GM12878 (cell line): Measurements from ENCODE around the gene CYS1. TPM values are rescaled to one million over a fixed set of nuclear protein-coding genes. Genes with fewer than 3 reads are reported as not detected.

Experiments
- ATAC-seq: fragments of 200-7000 bp; cut with Tn5 transposase; 3 replicates; pipeline ENCODE4 v1.9.1; 2020; ENCODE audit warnings: mild to moderate bottlenecking, moderate library complexity
- BruUV-seq: library from RNA; stranded (reverse); fragments of 400-500 nt; replicated peaks from 2 replicates; lab custom pipeline; 2021; lab: Mats Ljungman, UMichigan
- CTCF ChIA-PET: fragments of 300-600 bp; sonication (Branson Sonifier 250); formaldehyde crosslinking; extraction: SDS; loops from one replicate; lab custom pipeline; 2021; ENCODE audit warnings: inconsistent platforms; lab: Yijun Ruan, JAX
- POLR2A ChIA-PET: fragments of 350-600 bp; formaldehyde crosslinking; extraction: SDS; loops from one replicate; lab custom pipeline; 2021; ENCODE audit warnings: inconsistent platforms; lab: Charles Lee
- RAD21 ChIA-PET: fragments of 300-600 bp; sonication (Branson Sonifier 250); formaldehyde crosslinking; loops from one replicate; lab custom pipeline; 2023; ENCODE audit warnings: antibody characterized with exemption; ENCODE audit not compliant: unreplicated experiment; lab: Charles Lee
- SMC1A ChIA-PET: fragments of 300-600 bp; sonication (Branson Sonifier 250); formaldehyde crosslinking; loops from one replicate; lab custom pipeline; 2023; ENCODE audit not compliant: unreplicated experiment, uncharacterized antibody; lab: Charles Lee
- DNase-seq: peaks from one replicate; pipeline ENCODE4 v3.0.0-alpha.2; 2011; ENCODE audit warnings: low read depth, low spot score
- FAIRE-seq: peaks from 3 replicates; lab custom pipeline; 2011; peaks lifted over from hg19 to GRCh38; lab: Jason Lieb, UNC
- H2AFZ ChIP-seq: 2 replicates; pipeline ENCODE4 v1.6.0; 2011; ENCODE audit warnings: low read depth, low read length, control low read depth; ENCODE audit not compliant: control insufficient read depth
- H3K27ac ChIP-seq: 2 replicates; pipeline ENCODE4 v1.5.1; 2011; ENCODE audit warnings: control low read depth; ENCODE audit not compliant: control insufficient read depth, insufficient read depth
- H3K27me3 ChIP-seq, 2 experiments: replicated peaks in 1 of 2; 2 replicates each; pipeline versions ENCODE4 v1.6.0 to v1.6.1; 2011; ENCODE audit warnings: low read length in 1 of 2; ENCODE audit not compliant: control insufficient read depth in 2 of 2, insufficient read depth in 2 of 2
- H3K36me3 ChIP-seq, 2 experiments: 2 replicates each; pipeline ENCODE4 v1.5.1; 2011; ENCODE audit warnings: low read length in 1 of 2; ENCODE audit not compliant: control insufficient read depth in 2 of 2, insufficient read depth in 2 of 2
- H3K4me1 ChIP-seq: 2 replicates; pipeline ENCODE4 v1.6.1; 2011; ENCODE audit warnings: mild to moderate bottlenecking, low read length, moderate library complexity, mixed read lengths; ENCODE audit not compliant: control insufficient read depth, insufficient read depth
- H3K4me2 ChIP-seq: 2 replicates; pipeline ENCODE4 v1.6.0; 2011; ENCODE audit warnings: control low read depth; ENCODE audit not compliant: control insufficient read depth, insufficient read depth
- H3K4me3 ChIP-seq: fragments of 200-600 bp; sonication (generic); 2 replicates; pipeline ENCODE4 v1.5.1; 2016
- H3K79me2 ChIP-seq: 2 replicates; pipeline ENCODE4 v1.6.0; 2011; ENCODE audit warnings: low read length; ENCODE audit not compliant: control insufficient read depth, insufficient read depth
- H3K9ac ChIP-seq: 2 replicates; pipeline ENCODE4 v1.8.0; 2011; ENCODE audit warnings: low read length, control low read depth, mixed read lengths; ENCODE audit not compliant: control insufficient read depth, insufficient read depth
- H3K9me3 ChIP-seq: replicated peaks from 3 replicates; pipeline ENCODE4 v1.5.1; 2011; ENCODE audit warnings: mild to moderate bottlenecking, low read length; ENCODE audit not compliant: control insufficient read depth, insufficient read depth
- H4K20me1 ChIP-seq: 2 replicates; pipeline ENCODE4 v1.6.0; 2011; ENCODE audit not compliant: control insufficient read depth, insufficient read depth
- BRCA1 ChIP-seq: IDR thresholded peaks from 2 replicates; pipeline ENCODE4 v1.6.1; 2011; ENCODE audit warnings: low read depth, low read length, improper control_type of control experiment
- CTCF ChIP-seq, 3 experiments: IDR thresholded peaks in 2 of 3; conservative IDR thresholded peaks in 1 of 3; 2 replicates each; pipeline ENCODE4 v1.5.1; 2011; ENCODE audit warnings: low read depth in 3 of 3, low read length in 3 of 3, mild to moderate bottlenecking in 3 of 3, control low read depth in 2 of 3, moderate library complexity in 2 of 3, inconsistent platforms in 1 of 3, mixed read lengths in 1 of 3; ENCODE audit not compliant: control insufficient read depth in 2 of 3, insufficient read depth in 1 of 3; ENCODE audit errors: extremely low read depth in 1 of 3
- EGR1 ChIP-seq, 2 experiments: IDR thresholded peaks; 1 replicate in 1 of 2; 2 replicates in 1 of 2; pipeline ENCODE4 v1.6.1; 2011 to 2012; ENCODE audit warnings: low read depth in 2 of 2, low read length in 2 of 2, borderline replicate concordance in 1 of 2, mild to moderate bottlenecking in 1 of 2, moderate library complexity in 1 of 2
- ELK1 ChIP-seq: IDR thresholded peaks from 2 replicates; pipeline ENCODE4 v1.6.1; 2012; ENCODE audit warnings: low read depth, low read length, improper control_type of control experiment
- FOXM1 ChIP-seq: IDR thresholded peaks from 2 replicates; pipeline ENCODE4 v1.6.1; 2012; ENCODE audit warnings: low read depth, mild to moderate bottlenecking, inconsistent platforms, low read length, moderate library complexity
- LARP7 ChIP-seq: fragments of 450-650 bp; IDR thresholded peaks from 2 replicates; pipeline ENCODE4 v1.6.1; 2017; ENCODE audit warnings: mild to moderate bottlenecking
- RBBP5 ChIP-seq: fragments of 200-600 bp; sonication (generic); conservative IDR thresholded peaks from 2 replicates; pipeline ENCODE4 v1.6.1; 2016
- SKIL ChIP-seq: fragments of 450-650 bp; IDR thresholded peaks from 2 replicates; pipeline ENCODE4 v1.6.1; 2017; ENCODE audit warnings: mild to moderate bottlenecking, low read depth, inconsistent platforms; ENCODE audit not compliant: poor library complexity, severe bottlenecking
- SRF ChIP-seq, 2 experiments: IDR thresholded peaks; 2 replicates each; pipeline ENCODE4 v1.6.1; 2011; ENCODE audit warnings: low read depth in 2 of 2, low read length in 2 of 2, mild to moderate bottlenecking in 1 of 2, moderate library complexity in 1 of 2
- TCF3 ChIP-seq: IDR thresholded peaks from 2 replicates; pipeline ENCODE4 v1.6.1; 2012; ENCODE audit warnings: low read depth, mild to moderate bottlenecking, low read length, borderline replicate concordance; ENCODE audit not compliant: insufficient read depth
- WGBS: methylation state at CpG from one replicate; pipeline ENCODE4 v1.1.6; 2016; ENCODE audit warnings: low lambda C conversion rate; ENCODE audit not compliant: insufficient replicate concordance, insufficient coverage; ENCODE audit errors: missing lambda C conversion rate; 5-methylcytosine and 5-hydroxymethylcytosine counted together
- in situ Hi-C: fragments of 300-500 bp; cut with MboI; formaldehyde crosslinking; loops from 9 replicates; pipeline ENCODE4 v1.14.3; 2018; ENCODE audit warnings: mixed read lengths
- intact Hi-C: fragments of 100-400 bp; cut with micrococcal nuclease; formaldehyde crosslinking; loops from one replicate; pipeline ENCODE4 v1.14.2; 2022; ENCODE audit not compliant: unreplicated experiment
- polyA plus RNA-seq, 11 experiments: library from polyadenylated mRNA; depleted of rRNA in 4 of 11; unstranded in 6 of 11; stranded (reverse) in 5 of 11; fragments of >200 nt; fragmentation: Nextera tagmentation in 4 of 11; fragmentation: Illumina TruSeq in 1 of 11; extraction: Ambion mirVana in 4 of 11; extraction: Trizol in 1 of 11; gene quantifications; 1 replicate in 1 of 11; 2 replicates in 10 of 11; pipeline versions ENCODE4 v1.2.1 to v1.2.3, GENCODE V29; 2011 to 2016; ENCODE audit warnings: inconsistent platforms in 2 of 11, missing spikeins in 2 of 11, low read depth in 1 of 11
- total RNA-seq, 4 experiments: library from RNA; depleted of rRNA in 3 of 4; stranded (reverse); fragments of >200 nt in 3 of 4; fragmentation: Illumina TruSeq in 1 of 4; extraction: Trizol in 1 of 4; gene quantifications; 2 replicates each; pipeline versions ENCODE4 v1.2.1 to v1.2.3, GENCODE V29; 2013 to 2021
- TF ChIP-seq, protein P1 (sequence below): IDR thresholded peaks from 2 replicates; pipeline ENCODE4 v1.6.1; 2011; ENCODE audit warnings: borderline replicate concordance, low read depth, mild to moderate bottlenecking, moderate library complexity, low read length; ENCODE audit not compliant: insufficient read depth, poor library complexity, severe bottlenecking
- TF ChIP-seq, protein P2 (sequence below): IDR thresholded peaks from 2 replicates; pipeline ENCODE4 v1.6.1; 2012; ENCODE audit warnings: mild to moderate bottlenecking, low read depth, low read length

CYS1 gene
- total and polyA plus RNA-seq, 10 of the 15 experiments (the other 5 are each of a cell fraction or from before 2014, with no cell fraction given), result 0.35 to 6.4 (median 2.5) TPM

DNA sequence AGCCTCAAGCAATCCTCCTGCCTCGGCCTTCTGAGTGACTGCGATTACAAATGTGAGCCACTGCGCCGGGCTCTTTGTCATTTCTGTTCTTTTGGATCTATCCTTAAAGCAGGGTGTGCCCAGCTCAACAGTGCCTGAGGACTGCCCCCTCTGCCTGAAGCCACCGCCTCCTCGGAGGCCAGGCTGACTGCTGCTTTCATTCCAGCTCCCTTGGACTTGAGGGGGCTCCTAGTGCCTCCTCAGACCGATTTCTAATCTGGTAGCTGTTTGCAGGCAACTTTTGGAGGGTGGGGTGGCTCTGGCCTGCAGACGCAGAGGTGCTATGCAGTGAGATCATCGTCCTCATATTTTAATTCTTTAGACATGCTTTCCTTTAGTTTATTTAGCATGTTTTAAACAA lies 72.8 kb downstream of the CYS1 start:
- intact Hi-C loops, result no loop called here
- FAIRE-seq, result no peak
- 63% methylated on average over 9 of the region's 9 CpGs for WGBS
- ChIA-PET RAD21 (no interaction called here), SMC1A (interaction anchor here (0.9 kb wide), 1 partner anchor 121 kb away, joined by 3 read pairs; no protein-coding TSS in a partner anchor), CTCF (no interaction called here), POLR2A (no interaction called here)
- H3K9me3 ChIP-seq, result no peaks in the 10 kb centered on the region
- BruUV-seq, result no TSS peak
- H3K79me2 ChIP-seq, result no peaks in the 10 kb centered on the region
- H3K4me1 ChIP-seq, result no peaks in the 10 kb centered on the region
- no peak overlapping the region for H3K4me3 ChIP-seq
- no peak for DNase-seq
- no peaks in the 10 kb centered on the region for H4K20me1 ChIP-seq
- H3K27ac ChIP-seq, result no peak overlapping the region
- H3K27me3 ChIP-seq, result no peaks in the 10 kb centered on the region
- ATAC-seq, result no peak
- in situ Hi-C loops, result no loop called here
- H3K36me3 ChIP-seq, result no peaks in the 10 kb centered on the region
- TF ChIP-seq, protein P1, sequence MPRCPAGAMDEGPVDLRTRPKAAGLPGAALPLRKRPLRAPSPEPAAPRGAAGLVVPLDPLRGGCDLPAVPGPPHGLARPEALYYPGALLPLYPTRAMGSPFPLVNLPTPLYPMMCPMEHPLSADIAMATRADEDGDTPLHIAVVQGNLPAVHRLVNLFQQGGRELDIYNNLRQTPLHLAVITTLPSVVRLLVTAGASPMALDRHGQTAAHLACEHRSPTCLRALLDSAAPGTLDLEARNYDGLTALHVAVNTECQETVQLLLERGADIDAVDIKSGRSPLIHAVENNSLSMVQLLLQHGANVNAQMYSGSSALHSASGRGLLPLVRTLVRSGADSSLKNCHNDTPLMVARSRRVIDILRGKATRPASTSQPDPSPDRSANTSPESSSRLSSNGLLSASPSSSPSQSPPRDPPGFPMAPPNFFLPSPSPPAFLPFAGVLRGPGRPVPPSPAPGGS, result no peak
- no peak for TF ChIP-seq BRCA1
- no peak for TF ChIP-seq SKIL
- TF ChIP-seq CTCF (IDR thresholded peaks at IDR 0.05 in 2 of 3, conservative IDR thresholded peaks at IDR 0.05 in 1 of 3; ENCODE audit: control insufficient read depth in 2 of 3, extremely low read depth in 1 of 3, insufficient read depth in 1 of 3, low read depth in 3 of 3, low read length in 3 of 3), result no peak
- TF ChIP-seq EGR1 (IDR thresholded peaks at IDR 0.05; ENCODE audit: borderline replicate concordance in 1 of 2, low read depth in 2 of 2, low read length in 2 of 2), result no peak
- no peak for TF ChIP-seq SRF (IDR thresholded peaks at IDR 0.05; ENCODE audit: low read depth in 2 of 2, low read length in 2 of 2)
- no peak for TF ChIP-seq LARP7
- TF ChIP-seq, protein P2, sequence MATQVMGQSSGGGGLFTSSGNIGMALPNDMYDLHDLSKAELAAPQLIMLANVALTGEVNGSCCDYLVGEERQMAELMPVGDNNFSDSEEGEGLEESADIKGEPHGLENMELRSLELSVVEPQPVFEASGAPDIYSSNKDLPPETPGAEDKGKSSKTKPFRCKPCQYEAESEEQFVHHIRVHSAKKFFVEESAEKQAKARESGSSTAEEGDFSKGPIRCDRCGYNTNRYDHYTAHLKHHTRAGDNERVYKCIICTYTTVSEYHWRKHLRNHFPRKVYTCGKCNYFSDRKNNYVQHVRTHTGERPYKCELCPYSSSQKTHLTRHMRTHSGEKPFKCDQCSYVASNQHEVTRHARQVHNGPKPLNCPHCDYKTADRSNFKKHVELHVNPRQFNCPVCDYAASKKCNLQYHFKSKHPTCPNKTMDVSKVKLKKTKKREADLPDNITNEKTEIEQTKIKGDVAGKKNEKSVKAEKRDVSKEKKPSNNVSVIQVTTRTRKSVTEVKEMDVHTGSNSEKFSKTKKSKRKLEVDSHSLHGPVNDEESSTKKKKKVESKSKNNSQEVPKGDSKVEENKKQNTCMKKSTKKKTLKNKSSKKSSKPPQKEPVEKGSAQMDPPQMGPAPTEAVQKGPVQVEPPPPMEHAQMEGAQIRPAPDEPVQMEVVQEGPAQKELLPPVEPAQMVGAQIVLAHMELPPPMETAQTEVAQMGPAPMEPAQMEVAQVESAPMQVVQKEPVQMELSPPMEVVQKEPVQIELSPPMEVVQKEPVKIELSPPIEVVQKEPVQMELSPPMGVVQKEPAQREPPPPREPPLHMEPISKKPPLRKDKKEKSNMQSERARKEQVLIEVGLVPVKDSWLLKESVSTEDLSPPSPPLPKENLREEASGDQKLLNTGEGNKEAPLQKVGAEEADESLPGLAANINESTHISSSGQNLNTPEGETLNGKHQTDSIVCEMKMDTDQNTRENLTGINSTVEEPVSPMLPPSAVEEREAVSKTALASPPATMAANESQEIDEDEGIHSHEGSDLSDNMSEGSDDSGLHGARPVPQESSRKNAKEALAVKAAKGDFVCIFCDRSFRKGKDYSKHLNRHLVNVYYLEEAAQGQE, result no peak
- TF ChIP-seq FOXM1, result no peak
- TF ChIP-seq TCF3, result no peak
- TF ChIP-seq RBBP5, result no peak
- no peak for TF ChIP-seq ELK1
- H3K4me2 ChIP-seq, result no peak overlapping the region
- no peak overlapping the region for H3K9ac ChIP-seq
- H2AFZ ChIP-seq, result no peak overlapping the region
